Measurements from ENCODE around the gene PRDM13.
"Not testable (repeated sequence)": the region's sequence is repeated elsewhere in the genome, so short reads cannot be mapped to it uniquely, and the experiment has no call there.

PRDM13 gene

GRCh38 chr6:99638358-99638757 lies 31.7 kb downstream of the PRDM13 start:
- not testable (repeated sequence) for DNase-seq

- no peak for DNase-seq
Observed at GRCh38 chr6:99641270-99641669, 34.6 kb downstream of the PRDM13 start.

- DNase-seq, result no peak
Observed at GRCh38 chr6:99645986-99646385, 39.4 kb downstream of the PRDM13 start.

- DNase-seq, result not testable (repeated sequence)
Observed at GRCh38 chr6:99650091-99650571, 43.5 kb downstream of the PRDM13 start.

- DNase-seq, result no peak
Observed at GRCh38 chr6:99660206-99660605, 53.6 kb downstream of the PRDM13 start.

- no peak for DNase-seq
Observed at GRCh38 chr6:99661870-99662269, 55.2 kb downstream of the PRDM13 start.

- DNase-seq, result no peak
Observed at GRCh38 chr6:99662616-99663015, 56.0 kb downstream of the PRDM13 start.

All from activated effector memory CD4-positive, alpha-beta T cell treated with anti-CD3 and anti-CD28 coated beads, Interleukin-2, amount 50 U/mL, for 16 hours (primary cell).